Ovary (tissue), 9 donors: Measurements from ENCODE around the gene KCNS1. TPM values are rescaled to one million over a fixed set of nuclear protein-coding genes. Genes with fewer than 3 reads are reported as not detected.

Experiments used
- DNase-seq, 5 donors: peaks; one replicate each; pipeline ENCODE4 v3.0.0-alpha.2; 2019 to 2020
- H3K27ac ChIP-seq, 2 donors: fragments of 200-600 bp; one replicate each; pipeline versions ENCODE4 v1.5.1 to v1.8.0; 2019 to 2022
- H3K27me3 ChIP-seq: fragments of 200-600 bp; one replicate; pipeline ENCODE4 v1.8.0; 2022
- H3K36me3 ChIP-seq: fragments of 200-600 bp; sonication (generic); one replicate; pipeline ENCODE4 v1.5.1; 2019
- H3K4me1 ChIP-seq: one replicate; pipeline ENCODE4 v1.8.1; 2013; ENCODE audit warnings: mild to moderate bottlenecking, moderate library complexity; ENCODE audit not compliant: insufficient read depth
- H3K4me3 ChIP-seq: fragments of 200-600 bp; sonication (generic); one replicate; pipeline ENCODE4 v1.5.1; 2017
- H3K9me3 ChIP-seq, 2 donors: fragments of 200-600 bp in 1 of 2; sonication (generic) in 1 of 2; one replicate each; pipeline versions ENCODE4 v1.5.1 to v1.8.1; 2013 to 2019; ENCODE audit warnings: mild to moderate bottlenecking in 1 of 2, moderate library complexity in 1 of 2
- CTCF ChIP-seq, 3 donors: fragments of 450-650 bp in 2 of 3; fragments of 200-600 bp in 1 of 3; IDR thresholded peaks; one replicate each; pipeline versions ENCODE4 v1.5.1 to v1.8.0; 2016 to 2022; ENCODE audit warnings: antibody characterized with exemption in 3 of 3, mild to moderate bottlenecking in 1 of 3
- EP300 ChIP-seq: sonication (generic); formaldehyde crosslinking; IDR thresholded peaks from one replicate; pipeline ENCODE4 v1.6.1; 2017; ENCODE audit warnings: antibody characterized with exemption
- POLR2A ChIP-seq: fragments of 450-650 bp; IDR thresholded peaks from one replicate; pipeline ENCODE4 v1.6.1; 2017; ENCODE audit warnings: antibody characterized with exemption, mild to moderate bottlenecking, moderate library complexity
- WGBS, 3 donors: extraction: QIAGEN DNeasy Blood & Tissue Kit in 1 of 3; methylation state at CpG; one replicate each; pipeline versions ENCODE4 v1.1.5 to v1.1.7; 2013 to 2017; 5-methylcytosine and 5-hydroxymethylcytosine counted together
- intact Hi-C, 4 donors: fragments of 100-400 bp; cut with DNase I; formaldehyde crosslinking; loops; one replicate each; pipeline versions ENCODE4 v1.11.0 to v1.15.1; 2022 to 2023
- polyA plus RNA-seq, 2 donors: library from polyadenylated mRNA; stranded (reverse); fragments of 200-250 nt in 1 of 2; fragments of 350-450 nt in 1 of 2; fragmentation: Illumina TruSeq in 1 of 2; extraction: RNeasy Lipid Tissue Mini Kit (QIAGEN cat#74804) in 1 of 2; gene quantifications; one replicate each; pipeline ENCODE4 v1.2.3, GENCODE V29; 2013 to 2014
- total RNA-seq, 7 donors: library from RNA; depleted of rRNA in 2 of 7; stranded (reverse); fragments of >200 nt in 2 of 7; fragmentation: NEBNext Ultra II Directional in 3 of 7; extraction: Animal tissue kit (Norgen Biotek cat#: 25700) in 3 of 7; gene quantifications; one replicate each; pipeline versions ENCODE4 v1.1.0 to v1.2.4, GENCODE V29; 2016 to 2023
- donor health status: DM: no; HTN: no; CAD: no; lungs with moderate emphysema.
- donor health status: DM: no; HTN: no; CAD: no.
- donor health status: Bipolar disorder and iron deficiency.
- donor health status: DM: yes; HTN: yes; CAD: no.
- donor health status: DM: no; HTN: no; CAD: no.
- donor health status: DM: yes; HTN: yes; CAD: no.

The KCNS1 gene
- total and polyA plus RNA-seq, 9 donors: 0.02 to 0.80 TPM; not detected in 7

DNA sequence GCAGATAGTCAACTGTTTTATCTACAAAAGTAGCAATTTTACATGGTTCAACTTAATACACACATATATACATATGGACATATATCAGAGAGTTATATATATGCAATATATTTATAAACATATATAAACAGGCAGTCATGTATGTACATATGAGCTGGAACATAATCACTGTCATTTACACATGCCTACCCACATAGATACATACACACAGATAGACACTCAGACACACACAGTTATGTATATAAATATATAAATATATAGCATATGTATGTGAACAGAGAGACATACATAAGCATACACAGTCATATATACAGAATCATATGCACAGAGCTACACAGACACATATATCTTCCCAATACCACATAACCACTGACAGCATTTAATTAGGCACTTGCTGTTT, 11.8 kb upstream of the KCNS1 start:
- Histone ChIP-seq H3K4me1 (no peaks in the 10 kb centered on the region), H3K36me3 (no peaks in the 10 kb centered on the region), H3K27ac (no peak overlapping the region), H3K27me3 (no peaks in the 10 kb centered on the region), H3K9me3 (no peaks in the 10 kb centered on the region), H3K4me3 (no peak overlapping the region)
- DNase-seq: no peak
- TF ChIP-seq EP300: no peak
- no peak for TF ChIP-seq CTCF (IDR thresholded peaks at IDR 0.05)
- intact Hi-C loops: no loop called here

DNA sequence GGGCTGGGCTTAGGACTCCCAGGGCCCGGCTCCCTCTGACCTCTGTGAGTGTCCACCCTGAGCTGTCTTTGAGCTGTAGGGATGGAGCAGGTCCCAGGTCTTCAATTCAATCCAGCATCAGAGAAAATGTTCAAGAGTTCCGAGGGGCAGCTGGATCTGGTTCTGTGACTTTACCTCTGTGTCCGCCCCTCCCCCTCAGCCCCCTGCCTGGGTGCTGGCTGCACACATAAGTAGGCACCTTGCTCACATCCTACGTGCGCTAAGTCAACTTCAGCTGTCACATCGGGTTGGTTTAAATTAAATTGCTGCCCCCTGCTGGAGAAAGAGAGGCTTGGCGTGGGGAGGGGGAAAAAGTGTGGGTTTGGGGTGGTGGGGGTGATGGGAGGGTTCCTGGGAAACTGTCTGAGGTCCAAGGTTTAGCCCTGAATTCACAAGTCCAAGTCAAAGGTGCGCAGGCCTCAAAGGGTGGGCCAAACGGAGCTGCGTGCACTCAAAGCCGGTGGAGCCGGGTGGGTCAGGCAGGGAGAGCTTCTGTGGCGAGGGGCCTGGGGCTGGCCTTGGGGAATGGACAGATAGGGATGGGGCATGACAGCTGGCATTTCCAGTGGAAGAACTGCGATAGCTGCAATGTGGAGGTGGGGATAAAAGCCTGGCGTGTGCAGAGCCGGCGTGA, 11.0 kb upstream of the KCNS1 start:
- Histone ChIP-seq H3K4me1 (no peaks in the 10 kb centered on the region), H3K27me3 (no peaks in the 10 kb centered on the region), H3K4me3 (no peak overlapping the region), H3K9me3 (no peaks in the 10 kb centered on the region), H3K36me3 (no peaks in the 10 kb centered on the region), H3K27ac (no peak overlapping the region)
- intact Hi-C loops: no loop called here
- DNase-seq: no peak
- 25 to 36% (median 36%) methylated on average over 17 of the region's 17 CpGs for WGBS, 3 donors
- TF ChIP-seq CTCF (IDR thresholded peaks at IDR 0.05) (no peak), EP300 (no peak), POLR2A (no peak)

DNA sequence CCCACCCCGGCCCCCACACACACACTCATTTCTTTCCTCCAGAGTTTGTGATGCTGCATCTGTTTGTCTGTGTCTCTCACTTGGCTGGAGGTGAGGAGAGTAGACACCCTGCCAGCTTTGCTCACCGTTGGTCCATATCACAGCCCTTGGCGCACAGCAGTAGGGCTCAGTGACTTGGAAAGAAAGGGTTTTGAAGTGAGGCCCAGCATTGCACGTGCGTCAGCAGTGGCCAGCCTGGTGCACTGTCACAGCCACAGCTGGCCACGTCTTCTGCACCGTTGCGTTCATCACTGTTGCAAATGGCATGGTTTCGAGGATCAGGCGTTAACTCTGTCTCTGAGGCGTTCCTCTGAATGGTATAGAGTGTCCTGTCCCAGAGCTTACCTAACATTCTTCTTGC, 10.4 kb upstream of the KCNS1 start:
- intact Hi-C loops: no loop called here
- H3K4me3 ChIP-seq: no peak overlapping the region
- 67 to 73% (median 72%) methylated on average over 10 to 11 of the region's 11 CpGs for WGBS, 3 donors
- H3K27ac ChIP-seq: no peak overlapping the region
- no peaks in the 10 kb centered on the region for H3K36me3 ChIP-seq
- no peaks in the 10 kb centered on the region for H3K27me3 ChIP-seq
- H3K9me3 ChIP-seq: no peaks in the 10 kb centered on the region
- no peaks in the 10 kb centered on the region for H3K4me1 ChIP-seq
- DNase-seq: no peak
- TF ChIP-seq POLR2A: no peak
- TF ChIP-seq CTCF (IDR thresholded peaks at IDR 0.05): no peak
- no peak for TF ChIP-seq EP300

GRCh38 chr20:45110301-45110700, 9.4 kb upstream of the KCNS1 start:
- Histone ChIP-seq H3K36me3 (no peaks in the 10 kb centered on the region), H3K27me3 (no peaks in the 10 kb centered on the region), H3K9me3 (no peaks in the 10 kb centered on the region), H3K4me3 (no peak overlapping the region), H3K27ac (no peak overlapping the region), H3K4me1 (no peaks in the 10 kb centered on the region)
- intact Hi-C loops: no loop called here
- no peak for TF ChIP-seq CTCF (IDR thresholded peaks at IDR 0.05)
- TF ChIP-seq POLR2A: no peak
- no peak for DNase-seq
- WGBS, 3 donors: 66 to 87% (median 81%) methylated on average over 7 to 11 of the region's 11 CpGs
